ENCODE results near the gene SEC14L3. TPM values are rescaled to one million over a fixed set of nuclear protein-coding genes. Genes with fewer than 3 reads are reported as not detected.
A peak's percentile ranks its signal among the peaks of the same experiment; 100 is the strongest.

Gene SEC14L3
- total and polyA plus RNA-seq, 2 donors (not counting 3 experiments of a cell fraction or from before 2014, with no cell fraction given), result not detected

DNA sequence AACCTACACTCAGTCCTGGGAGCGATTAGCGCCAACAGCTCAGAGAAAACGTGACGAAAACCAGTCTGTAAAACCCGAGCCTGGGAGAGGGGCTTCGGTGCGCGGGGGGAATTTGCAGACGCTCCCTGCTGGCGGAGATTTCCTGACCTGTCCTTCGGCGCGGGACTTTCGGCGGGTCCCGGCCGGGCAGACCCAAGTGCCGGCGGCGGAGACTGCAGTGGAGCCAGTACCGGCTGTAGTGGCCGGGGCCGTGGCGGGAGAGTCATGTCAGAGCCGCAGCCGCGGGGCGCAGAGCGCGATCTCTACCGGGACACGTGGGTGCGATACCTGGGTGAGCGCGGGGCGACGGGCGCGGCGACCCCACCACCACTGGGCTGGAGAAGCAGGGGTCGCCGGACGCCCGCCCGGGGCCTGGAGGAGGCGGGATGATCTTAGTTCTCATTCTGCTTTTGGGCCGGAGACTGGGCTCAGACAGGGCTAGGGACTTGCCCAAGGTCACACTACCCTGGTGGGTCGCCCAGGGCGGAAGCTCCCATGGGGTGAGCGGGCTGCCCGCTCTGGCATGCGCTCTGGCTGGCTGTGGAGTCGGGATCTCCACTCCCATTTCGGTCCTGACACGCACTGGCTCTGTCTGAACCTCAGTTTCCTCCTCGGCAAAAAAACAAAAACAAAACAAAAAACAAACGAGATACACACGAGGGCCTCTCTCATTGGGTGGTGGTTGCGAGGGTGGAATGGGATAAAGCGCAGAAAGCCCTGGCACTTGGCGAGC is 46.0 kb downstream of the SEC14L3 start, which contains the start of gene MTFP1:
Gene MTFP1, plus strand, starts transcription at position 153 of the 772 bp plus-strand sequence. Its CDS starts 112 bp downstream, at position 265.
- ChIA-PET POLR2A (interaction anchor here (1.0 kb wide), 1 partner anchor 29 kb away, joined by 5 read pairs; the partner anchor contains the start of gene SEC14L2), CTCF (interaction anchor here (0.8 to 4.9 kb wide), 18 partner anchors 8 to 180 kb away, joined by 3 to 58 read pairs (median 9); partner anchors contain the start of genes RNF215 and SEC14L2)
- DNase-seq (ENCODE audit: low read depth, low spot score) (peak; percentile 72), FAIRE-seq (peak; percentile 94)
- dilution Hi-C loops (cut with MboI; ENCODE audit: extremely low pct_ligation_motif_present, low sequenced_read_pairs), result no loop called here
- TF ChIP-seq, protein P1, sequence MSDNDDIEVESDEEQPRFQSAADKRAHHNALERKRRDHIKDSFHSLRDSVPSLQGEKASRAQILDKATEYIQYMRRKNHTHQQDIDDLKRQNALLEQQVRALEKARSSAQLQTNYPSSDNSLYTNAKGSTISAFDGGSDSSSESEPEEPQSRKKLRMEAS (IDR thresholded peaks at IDR 0.05; ENCODE audit: insufficient read depth, insufficient read length), result peak; percentile 2
- TF ChIP-seq POLR2A (IDR thresholded peaks at IDR 0.05; ENCODE audit: low read depth, low read length) (peak; percentile 64), POLR2AphosphoS5 (IDR thresholded peaks at IDR 0.05; ENCODE audit: insufficient read depth, low read depth, low read length) (peak; percentile 56)
- TF ChIP-seq, protein P2, sequence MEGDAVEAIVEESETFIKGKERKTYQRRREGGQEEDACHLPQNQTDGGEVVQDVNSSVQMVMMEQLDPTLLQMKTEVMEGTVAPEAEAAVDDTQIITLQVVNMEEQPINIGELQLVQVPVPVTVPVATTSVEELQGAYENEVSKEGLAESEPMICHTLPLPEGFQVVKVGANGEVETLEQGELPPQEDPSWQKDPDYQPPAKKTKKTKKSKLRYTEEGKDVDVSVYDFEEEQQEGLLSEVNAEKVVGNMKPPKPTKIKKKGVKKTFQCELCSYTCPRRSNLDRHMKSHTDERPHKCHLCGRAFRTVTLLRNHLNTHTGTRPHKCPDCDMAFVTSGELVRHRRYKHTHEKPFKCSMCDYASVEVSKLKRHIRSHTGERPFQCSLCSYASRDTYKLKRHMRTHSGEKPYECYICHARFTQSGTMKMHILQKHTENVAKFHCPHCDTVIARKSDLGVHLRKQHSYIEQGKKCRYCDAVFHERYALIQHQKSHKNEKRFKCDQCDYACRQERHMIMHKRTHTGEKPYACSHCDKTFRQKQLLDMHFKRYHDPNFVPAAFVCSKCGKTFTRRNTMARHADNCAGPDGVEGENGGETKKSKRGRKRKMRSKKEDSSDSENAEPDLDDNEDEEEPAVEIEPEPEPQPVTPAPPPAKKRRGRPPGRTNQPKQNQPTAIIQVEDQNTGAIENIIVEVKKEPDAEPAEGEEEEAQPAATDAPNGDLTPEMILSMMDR (IDR thresholded peaks at IDR 0.05; ENCODE audit: extremely low read depth in 1 of 2, insufficient read depth in 1 of 2, low read depth in 1 of 2, low read length in 2 of 2), result no peak
- no peaks in the 10 kb centered on the region for H4K20me1 ChIP-seq (replicated peaks; ENCODE audit: control insufficient read depth, extremely low read depth, insufficient read depth, low read length)
- H3K36me3 ChIP-seq (ENCODE audit: control insufficient read depth in 2 of 2, extremely low read depth in 1 of 2, insufficient read depth in 2 of 2, low read length in 2 of 2), result peaks cover 0 to 7% of the 10 kb centered on the region in 2 experiments
- no peaks in the 10 kb centered on the region for H3K9me3 ChIP-seq (replicated peaks; ENCODE audit: control insufficient read depth, insufficient read depth, low read length)
- peak within 1 kb of the TSS; percentile 66 for H3K9ac ChIP-seq (replicated peaks; ENCODE audit: extremely low read depth, insufficient read depth, low read length)
- peaks cover 46% of the 10 kb centered on the region for H3K4me1 ChIP-seq (ENCODE audit: control insufficient read depth, extremely low read depth, insufficient read depth, low read length)
- peak within 1 kb of the TSS; percentile 37 to 64 (median 56) for H3K4me3 ChIP-seq (replicated peaks in 1 of 3; ENCODE audit: insufficient read depth in 1 of 3, low read depth in 1 of 3, low read length in 3 of 3)
- intact Hi-C loops (cut with micrococcal nuclease), result loop anchor here (1.0 to 10.0 kb wide), 7 partner anchors 29 to 1041 kb away; partner anchors contain the start of genes AP1B1, RNF215, SEC14L2 and TCN2
- no TSS peak for BruUV-seq (replicated peaks)
- H2AFZ ChIP-seq (ENCODE audit: low read depth, low read length), result peak within 1 kb of the TSS; percentile 63
- peaks cover 2% of the 10 kb centered on the region for H3K79me2 ChIP-seq (ENCODE audit: control insufficient read depth, insufficient read depth, low read length)
- H3K9me1 ChIP-seq (replicated peaks; ENCODE audit: control insufficient read depth, extremely low read depth, insufficient read depth, low read length), result no peaks in the 10 kb centered on the region
- peak within 1 kb of the TSS; percentile 61 for H3K27ac ChIP-seq (ENCODE audit: insufficient read depth, low read depth, low read length)
- peak within 1 kb of the TSS; percentile 8 for H3K4me2 ChIP-seq (ENCODE audit: insufficient read depth, low read length)
- H3K27me3 ChIP-seq (ENCODE audit: control insufficient read depth in 2 of 2, insufficient read depth in 2 of 2, low read length in 2 of 2), result no peaks in the 10 kb centered on the region
